Measurements from ENCODE around the gene MYO9A. TPM values are rescaled to one million over a fixed set of nuclear protein-coding genes. Genes with fewer than 3 reads are reported as not detected.

Gene MYO9A
- total and polyA plus RNA-seq, 2 donors (not counting 1 experiment from before 2014, with no cell fraction given), result 6.2 to 66.1 TPM

DNA sequence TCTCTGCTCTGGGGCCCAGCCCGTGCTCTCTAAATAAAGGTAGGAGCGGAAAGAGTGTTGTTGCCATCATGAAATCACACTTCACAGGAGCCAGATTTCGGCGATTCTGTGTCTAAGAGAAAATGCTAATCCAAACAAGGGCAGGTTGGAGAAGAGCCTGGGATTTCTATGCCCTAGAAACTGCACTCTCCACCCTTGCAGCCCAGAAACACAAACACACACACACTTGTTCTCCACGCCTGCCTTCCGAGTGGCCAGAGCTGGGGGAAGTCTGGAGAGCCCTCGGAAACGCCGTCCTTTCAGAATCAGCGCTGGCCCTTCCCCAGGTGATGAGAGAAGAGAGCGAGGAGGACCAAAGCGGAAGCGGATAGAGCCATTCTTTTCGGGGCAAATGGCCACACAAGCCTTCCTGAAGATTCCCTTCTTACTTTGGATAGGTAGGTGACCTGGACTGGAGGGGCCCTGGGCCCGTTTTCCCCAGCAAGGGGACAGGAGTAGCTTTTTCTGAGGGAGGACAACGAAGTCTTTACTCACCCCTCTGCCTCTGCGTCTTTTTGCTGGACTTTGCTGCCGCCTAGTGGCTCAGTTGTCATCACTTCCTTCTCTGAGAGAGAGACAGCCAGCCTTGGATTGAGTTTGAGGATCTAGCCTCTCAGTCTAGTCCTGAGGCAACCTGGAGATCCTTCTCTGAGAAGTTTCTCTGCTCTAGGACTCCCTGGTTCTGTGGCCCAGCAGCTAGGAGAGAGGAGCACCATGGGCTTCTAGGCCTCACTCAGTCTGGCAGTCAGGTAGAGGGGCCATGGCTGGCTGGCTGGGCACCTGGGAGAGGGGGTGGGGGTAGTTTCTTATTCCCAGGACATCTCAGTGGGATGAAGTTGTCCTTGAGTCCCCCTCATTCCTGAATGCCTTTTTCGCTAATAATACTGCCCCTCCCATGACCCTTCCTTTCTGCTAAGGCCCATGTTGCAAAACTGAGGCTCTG, 38.0 kb upstream of the MYO9A start:
- ChIA-PET CTCF (interaction anchor here (0.6 to 4.4 kb wide), 21 partner anchors 8 to 711 kb away, joined by 3 to 87 read pairs (median 3); no protein-coding TSS in a partner anchor), POLR2A (no interaction called here)
- Histone ChIP-seq H3K27ac (ENCODE audit: low read length in 2 of 2) (peak overlapping the region in 1 of 2 donors; percentile 43), H3K9me3 (ENCODE audit: control extremely low read depth in 1 of 3, control insufficient read depth in 2 of 3, insufficient read depth in 1 of 3, low read length in 2 of 3) (no peaks in the 10 kb centered on the region), H3K9ac (ENCODE audit: low read length) (peak overlapping the region; percentile 66), H3K36me3 (replicated peaks in 1 of 2; ENCODE audit: control extremely low read depth in 1 of 2, control insufficient read depth in 1 of 2, extremely low read depth in 1 of 2, insufficient read depth in 2 of 2, low read length in 1 of 2) (no peaks in the 10 kb centered on the region), H3K4me1 (ENCODE audit: control insufficient read depth in 2 of 2, insufficient read depth in 2 of 2, low read length in 2 of 2) (peaks cover 0 to 5% of the 10 kb centered on the region in 2 donors), H2AFZ (ENCODE audit: insufficient read depth, low read depth, low read length, poor library complexity, severe bottlenecking) (peak overlapping the region; percentile 86), H4K20me1 (ENCODE audit: control insufficient read depth, insufficient read depth, low read length, poor library complexity, severe bottlenecking) (no peaks in the 10 kb centered on the region), H3K4me3 (ENCODE audit: control extremely low read depth in 1 of 5, extremely low read depth in 1 of 5, insufficient read depth in 1 of 5, low read depth in 2 of 5, low read length in 4 of 5) (peak overlapping the region; percentile 26 to 63 (median 28)), H3K27me3 (replicated peaks in 1 of 4; ENCODE audit: control extremely low read depth in 1 of 4, control insufficient read depth in 3 of 4, insufficient read depth in 4 of 4, low read length in 3 of 4) (peaks cover 0 to 7% (median 0%) of the 10 kb centered on the region in 4 experiments), H3K79me2 (ENCODE audit: control insufficient read depth, insufficient read depth, low read length) (no peaks in the 10 kb centered on the region), H3K4me2 (replicated peaks; ENCODE audit: low read depth, low read length, poor library complexity, severe bottlenecking) (peak overlapping the region; percentile 91)
- 21% methylated on average over 17 of the region's 19 CpGs for WGBS (ENCODE audit: insufficient coverage)
- peak; percentile 86 for ATAC-seq (ENCODE audit: low read depth)
- H3K4me3 Mint-ChIP-seq, result peak overlapping the region; percentile 87
- intact Hi-C loops (cut with micrococcal nuclease), result loop anchor here (1.0 to 10.0 kb wide), 3 partner anchors 111 to 372 kb away; no protein-coding TSS in a partner anchor
- TF ChIP-seq, protein P1, sequence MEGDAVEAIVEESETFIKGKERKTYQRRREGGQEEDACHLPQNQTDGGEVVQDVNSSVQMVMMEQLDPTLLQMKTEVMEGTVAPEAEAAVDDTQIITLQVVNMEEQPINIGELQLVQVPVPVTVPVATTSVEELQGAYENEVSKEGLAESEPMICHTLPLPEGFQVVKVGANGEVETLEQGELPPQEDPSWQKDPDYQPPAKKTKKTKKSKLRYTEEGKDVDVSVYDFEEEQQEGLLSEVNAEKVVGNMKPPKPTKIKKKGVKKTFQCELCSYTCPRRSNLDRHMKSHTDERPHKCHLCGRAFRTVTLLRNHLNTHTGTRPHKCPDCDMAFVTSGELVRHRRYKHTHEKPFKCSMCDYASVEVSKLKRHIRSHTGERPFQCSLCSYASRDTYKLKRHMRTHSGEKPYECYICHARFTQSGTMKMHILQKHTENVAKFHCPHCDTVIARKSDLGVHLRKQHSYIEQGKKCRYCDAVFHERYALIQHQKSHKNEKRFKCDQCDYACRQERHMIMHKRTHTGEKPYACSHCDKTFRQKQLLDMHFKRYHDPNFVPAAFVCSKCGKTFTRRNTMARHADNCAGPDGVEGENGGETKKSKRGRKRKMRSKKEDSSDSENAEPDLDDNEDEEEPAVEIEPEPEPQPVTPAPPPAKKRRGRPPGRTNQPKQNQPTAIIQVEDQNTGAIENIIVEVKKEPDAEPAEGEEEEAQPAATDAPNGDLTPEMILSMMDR (IDR thresholded peaks at IDR 0.05), result peak; percentile 93
- no peak for TF ChIP-seq EZH2 (IDR thresholded peaks at IDR 0.05; ENCODE audit: borderline replicate concordance, insufficient read depth, low read depth, low read length, poor library complexity, severe bottlenecking)
- no peaks in the 10 kb centered on the region for H3K27me3 Mint-ChIP-seq
- H3K9me3 Mint-ChIP-seq (ENCODE audit: insufficient read depth), result no peaks in the 10 kb centered on the region
- DNase-seq, result peak; percentile 83
- H3K4me1 Mint-ChIP-seq, result peaks cover 9% of the 10 kb centered on the region
- H3K27ac Mint-ChIP-seq, result no peak overlapping the region

Measured in B cell (primary cell).